OCI-LY1 (cell line): ENCODE measurements around the gene ECSIT.

Source experiments
- H2AFZ ChIP-seq: fragments of 200-600 bp; sonication (generic), shearing (Covaris generic); 2 replicates; pipeline ENCODE4 v1.6.0; 2014; ENCODE audit warnings: antibody characterized with exemption, mild to moderate bottlenecking, low read length
- H3F3A ChIP-seq: fragments of 200-600 bp; sonication (generic), shearing (Covaris generic); 2 replicates; pipeline ENCODE4 v1.6.0; 2014; ENCODE audit warnings: mild to moderate bottlenecking, antibody characterized with exemption, low read length, moderate library complexity; ENCODE audit not compliant: insufficient read depth
- H3K27ac ChIP-seq: fragments of 200-600 bp; sonication (generic); 2 replicates; pipeline ENCODE4 v1.5.1; 2014; ENCODE audit warnings: low read length, mixed run types, mild to moderate bottlenecking, low read depth; ENCODE audit not compliant: poor library complexity, severe bottlenecking
- H3K27me3 ChIP-seq: fragments of 200-600 bp; sonication (generic); 2 replicates; pipeline ENCODE4 v1.6.0; 2014; ENCODE audit warnings: antibody characterized with exemption, mild to moderate bottlenecking, low read length, moderate library complexity; ENCODE audit not compliant: insufficient read depth
- H3K36me3 ChIP-seq: fragments of 200-600 bp; sonication (generic); 2 replicates; pipeline ENCODE4 v1.6.1; 2014; ENCODE audit warnings: mild to moderate bottlenecking, antibody characterized with exemption, low read length, moderate library complexity, mixed read lengths; ENCODE audit not compliant: insufficient read depth
- H3K4me1 ChIP-seq: fragments of 200-600 bp; sonication (generic); 2 replicates; pipeline ENCODE4 v1.5.1; 2014; ENCODE audit warnings: mild to moderate bottlenecking, low read length, moderate library complexity; ENCODE audit not compliant: insufficient read depth, severe bottlenecking
- H3K4me2 ChIP-seq: fragments of 200-600 bp; sonication (generic), shearing (Covaris generic); 2 replicates; pipeline ENCODE4 v1.6.1; 2014; ENCODE audit warnings: low read length
- H3K4me3 ChIP-seq: fragments of 200-600 bp; sonication (generic); 2 replicates; pipeline ENCODE4 v1.5.1; 2014; ENCODE audit warnings: low read length, low read depth, mild to moderate bottlenecking, mixed read lengths; ENCODE audit not compliant: poor library complexity, severe bottlenecking
- H3K79me2 ChIP-seq: fragments of 200-600 bp; shearing (Covaris generic); 2 replicates; pipeline ENCODE4 v1.6.1; 2016; ENCODE audit warnings: mixed run types, low read length, mixed read lengths; ENCODE audit not compliant: insufficient read depth
- H3K9ac ChIP-seq: fragments of 200-600 bp; sonication (generic), shearing (Covaris generic); 2 replicates; pipeline ENCODE4 v1.6.1; 2014; ENCODE audit warnings: mild to moderate bottlenecking, low read length, mixed read lengths
- H3K9me2 ChIP-seq: fragments of 200-600 bp; sonication (generic), shearing (Covaris generic); 2 replicates; pipeline ENCODE4 v1.6.1; 2014; ENCODE audit warnings: low read depth, mild to moderate bottlenecking, low read length, mixed read lengths
- H3K9me3 ChIP-seq: fragments of 200-600 bp; shearing (Covaris generic); 2 replicates; pipeline ENCODE4 v1.6.1; 2014; ENCODE audit warnings: low read length, mixed read lengths
- H4K20me1 ChIP-seq: fragments of 200-600 bp; sonication (generic), shearing (Covaris generic); 2 replicates; pipeline ENCODE4 v1.6.0; 2016; ENCODE audit warnings: mild to moderate bottlenecking, low read length; ENCODE audit not compliant: insufficient read depth
- CTCF ChIP-seq: fragments of 200-600 bp; sonication (generic), shearing (Covaris generic); IDR thresholded peaks from 2 replicates; pipeline ENCODE4 v1.5.1; 2017; ENCODE audit warnings: mild to moderate bottlenecking, antibody characterized with exemption, low read length, moderate library complexity, mixed read lengths
- EZH2 ChIP-seq: fragments of 200-600 bp; sonication (generic), shearing (Covaris generic); IDR thresholded peaks from 2 replicates; pipeline ENCODE4 v1.8.0; 2017; ENCODE audit warnings: borderline replicate concordance, mixed run types, mild to moderate bottlenecking, antibody characterized with exemption, low read length, moderate library complexity, mixed read lengths

Gene ECSIT

GRCh38 chr19:11482384-11483050, 46.4 kb downstream of the ECSIT start:
- Histone ChIP-seq H3K9me3 (no peaks in the 10 kb centered on the region), H3K79me2 (no peaks in the 10 kb centered on the region), H3K27me3 (no peaks in the 10 kb centered on the region), H3K4me3 (peak overlapping the region; percentile 56), H3K36me3 (no peaks in the 10 kb centered on the region), H3K9ac (peak overlapping the region; percentile 65), H3K27ac (peak overlapping the region; percentile 62), H2AFZ (no peak overlapping the region), H3K4me2 (peak overlapping the region; percentile 65), H3F3A (no peaks in the 10 kb centered on the region), H3K4me1 (peaks cover 19% of the 10 kb centered on the region), H3K9me2 (no peaks in the 10 kb centered on the region), H4K20me1 (no peaks in the 10 kb centered on the region)
- peak; percentile 82 for TF ChIP-seq CTCF
- no peak for TF ChIP-seq EZH2

- Histone ChIP-seq H2AFZ (no peak overlapping the region), H3K9me3 (no peaks in the 10 kb centered on the region), H3K36me3 (no peaks in the 10 kb centered on the region), H3K9me2 (no peaks in the 10 kb centered on the region), H3K79me2 (no peaks in the 10 kb centered on the region), H3K4me2 (peak overlapping the region; percentile 65), H3K27ac (peak overlapping the region; percentile 62), H3K27me3 (no peaks in the 10 kb centered on the region), H3K9ac (peak overlapping the region; percentile 65), H3K4me3 (peak overlapping the region; percentile 56), H3F3A (no peaks in the 10 kb centered on the region), H4K20me1 (no peaks in the 10 kb centered on the region), H3K4me1 (peaks cover 19% of the 10 kb centered on the region)
- TF ChIP-seq EZH2 (no peak), CTCF (peak; percentile 7; the same call in 1 of the 2 replicates)
These were observed 47.2 kb downstream of the ECSIT start for GRCh38 chr19:11481534-11482383.

DNA sequence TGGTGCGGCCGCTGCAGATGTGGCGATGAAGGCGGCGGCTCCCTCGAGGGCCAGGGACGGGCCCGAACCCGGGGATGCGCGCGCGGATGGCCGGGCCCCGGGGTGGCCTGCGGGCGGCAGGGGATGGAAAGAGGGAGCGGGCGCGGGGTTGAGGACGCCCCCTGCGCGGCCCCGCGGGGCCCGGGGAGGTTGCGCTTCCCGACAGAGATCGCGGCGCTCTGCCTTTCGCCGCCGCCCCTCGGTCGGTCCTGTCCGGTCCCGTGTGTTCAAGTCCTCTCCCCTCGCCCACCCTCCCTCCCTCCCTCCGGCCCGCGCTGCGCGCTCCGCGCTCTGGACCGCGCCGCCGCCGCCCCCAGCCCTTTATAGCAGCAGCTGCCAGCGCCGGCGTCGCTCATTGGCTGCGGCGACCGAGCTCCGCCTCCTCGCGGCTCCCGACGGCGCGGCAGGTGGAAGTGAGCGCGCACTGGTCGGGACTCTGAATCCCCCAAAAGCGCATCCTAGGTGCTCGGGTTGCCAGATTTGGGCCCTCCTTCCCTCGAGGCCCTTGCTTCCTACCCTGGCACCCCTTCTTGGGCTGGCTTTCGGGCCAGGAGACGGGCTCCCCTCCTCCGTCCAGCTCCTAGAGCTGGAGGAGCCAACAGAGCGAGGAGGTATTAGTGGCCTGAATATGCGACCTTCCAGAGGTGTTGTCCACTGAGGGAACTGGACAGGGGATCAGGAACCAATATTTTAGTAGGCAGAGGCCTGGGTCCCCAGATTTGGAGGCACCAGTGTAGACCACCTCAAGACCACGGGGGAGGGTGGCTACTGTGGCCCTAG, 48.0 kb downstream of the ECSIT start, which contains the start of gene ELAVL3:
Gene ELAVL3, minus strand, starts transcription at position 332 of the 819 bp plus-strand sequence. CDS start 438 bp downstream, outside the sequence.
- Histone ChIP-seq H2AFZ (no peak within 1 kb of the TSS), H3F3A (no peaks in the 10 kb centered on the region), H3K36me3 (no peaks in the 10 kb centered on the region), H3K27ac (peak within 1 kb of the TSS; percentile 50), H3K79me2 (no peaks in the 10 kb centered on the region), H3K9me2 (no peaks in the 10 kb centered on the region), H3K4me1 (peaks cover 19% of the 10 kb centered on the region), H4K20me1 (no peaks in the 10 kb centered on the region), H3K9ac (peak within 1 kb of the TSS; percentile 35; the same call in 1 of the 2 replicates), H3K4me3 (peak within 1 kb of the TSS; percentile 56), H3K4me2 (peak within 1 kb of the TSS; percentile 65), H3K27me3 (no peaks in the 10 kb centered on the region), H3K9me3 (no peaks in the 10 kb centered on the region)
- TF ChIP-seq EZH2 = no peak
- TF ChIP-seq CTCF = no peak
